Measurements from ENCODE around the gene POMGNT1.

- no peak for TF ChIP-seq CTCF (conservative IDR thresholded peaks at IDR 0.05 in 1 of 2, IDR thresholded peaks at IDR 0.05 in 1 of 2; ENCODE audit: extremely low read depth in 1 of 2, insufficient read depth in 1 of 2, low read depth in 1 of 2, low read length in 2 of 2)
- TF ChIP-seq EZH2 (IDR thresholded peaks at IDR 0.05; ENCODE audit: borderline replicate concordance, low read length): no peak
Measured at GRCh38 chr1:46153228-46153627, 45.0 kb downstream of the POMGNT1 start.
